Keratinocyte (primary cell): ENCODE results near the gene ENDOU. TPM values are rescaled to one million over a fixed set of nuclear protein-coding genes. Genes with fewer than 3 reads are reported as not detected.
A peak's percentile ranks its signal among the peaks of the same experiment; 100 is the strongest.

Experiments used
- DNase-seq: peaks from one replicate; pipeline ENCODE4 v3.0.0-alpha.2; 2011; ENCODE audit warnings: low read depth, missing footprints, low spot score
- FAIRE-seq: peaks from 2 replicates; lab custom pipeline; 2011; peaks lifted over from hg19 to GRCh38; lab: Jason Lieb, UNC
- H2AFZ ChIP-seq: 2 replicates; pipeline ENCODE4 v1.6.0; 2012; ENCODE audit warnings: low read length, control low read depth, inconsistent platforms; ENCODE audit not compliant: control insufficient read depth
- H3K27ac ChIP-seq: 2 replicates; pipeline ENCODE4 v1.5.1; 2011; ENCODE audit warnings: low read length; ENCODE audit not compliant: control insufficient read depth, insufficient read depth
- H3K27me3 ChIP-seq: 3 replicates; pipeline ENCODE4 v1.6.0; 2011; ENCODE audit warnings: low read length; ENCODE audit not compliant: control insufficient read depth, insufficient read depth; ENCODE audit errors: extremely low read depth
- H3K36me3 ChIP-seq, 2 experiments: 2 replicates in 1 of 2; 3 replicates in 1 of 2; pipeline ENCODE4 v1.5.1; 2011; ENCODE audit warnings: low read length in 2 of 2, mild to moderate bottlenecking in 1 of 2; ENCODE audit not compliant: control insufficient read depth in 2 of 2, insufficient read depth in 2 of 2; ENCODE audit errors: extremely low read depth in 1 of 2
- H3K4me1 ChIP-seq: 3 replicates; pipeline ENCODE4 v1.5.1; 2011; ENCODE audit warnings: low read length; ENCODE audit not compliant: control insufficient read depth, insufficient read depth; ENCODE audit errors: extremely low read depth
- H3K4me2 ChIP-seq: 3 replicates; pipeline ENCODE4 v1.6.0; 2011; ENCODE audit warnings: low read depth, low read length; ENCODE audit not compliant: control insufficient read depth, insufficient read depth; ENCODE audit errors: extremely low read depth
- H3K4me3 ChIP-seq, 3 experiments: fragments of 200-600 bp in 1 of 3; sonication (generic) in 1 of 3; 2 replicates in 2 of 3; 3 replicates in 1 of 3; pipeline ENCODE4 v1.5.1; 2011 to 2016; ENCODE audit warnings: low read length in 3 of 3, mild to moderate bottlenecking in 3 of 3, control low read depth in 2 of 3, inconsistent platforms in 1 of 3, low read depth in 1 of 3, mixed read lengths in 1 of 3, mixed run types in 1 of 3, moderate library complexity in 1 of 3; ENCODE audit not compliant: control insufficient read depth in 2 of 3, insufficient read depth in 2 of 3; ENCODE audit errors: extremely low read depth in 1 of 3
- H3K79me2 ChIP-seq: 2 replicates; pipeline ENCODE4 v1.6.0; 2012; ENCODE audit warnings: low read length; ENCODE audit not compliant: control insufficient read depth, insufficient read depth
- H3K9ac ChIP-seq: 3 replicates; pipeline ENCODE4 v1.6.0; 2011; ENCODE audit warnings: low read length; ENCODE audit not compliant: control insufficient read depth, insufficient read depth; ENCODE audit errors: extremely low read depth
- H3K9me1 ChIP-seq: 3 replicates; pipeline ENCODE4 v1.6.0; 2011; ENCODE audit warnings: low read length; ENCODE audit not compliant: control insufficient read depth, insufficient read depth; ENCODE audit errors: extremely low read depth
- H3K9me3 ChIP-seq: 2 replicates; pipeline ENCODE4 v1.5.1; 2012; ENCODE audit warnings: low read depth, low read length; ENCODE audit not compliant: control insufficient read depth
- H4K20me1 ChIP-seq: 3 replicates; pipeline ENCODE4 v1.6.0; 2011; ENCODE audit warnings: low read length; ENCODE audit not compliant: control insufficient read depth, insufficient read depth; ENCODE audit errors: extremely low read depth
- EZH2 ChIP-seq: IDR thresholded peaks from one replicate; pipeline ENCODE4 v1.6.1; 2012; ENCODE audit warnings: inconsistent platforms, mild to moderate bottlenecking, low read length, moderate library complexity
- dilution Hi-C: fragments of 300-500 bp; cut with MboI; formaldehyde crosslinking; loops from one replicate; pipeline ENCODE4 v1.7.0; 2020; ENCODE audit warnings: low sequenced_read_pairs; ENCODE audit not compliant: extremely low pct_ligation_motif_present
- polyA plus RNA-seq, 5 experiments: library from polyadenylated mRNA; depleted of rRNA in 3 of 5; stranded (reverse) in 3 of 5; stranded (forward) in 1 of 5; unstranded in 1 of 5; fragments of >200 nt; gene quantifications; 1 replicate in 1 of 5; 2 replicates in 3 of 5; 3 replicates in 1 of 5; pipeline versions ENCODE4 v1.2.1 to v1.2.3, GENCODE V29; 2011 to 2012; ENCODE audit warnings: missing spikeins in 2 of 5, low read depth in 1 of 5, low replicate concordance in 1 of 5
- TF ChIP-seq, protein P1 (sequence below), 3 experiments: IDR thresholded peaks in 1 of 3; conservative IDR thresholded peaks in 1 of 3; optimal IDR thresholded peaks in 1 of 3; 2 replicates in 2 of 3; 3 replicates in 1 of 3; pipeline versions ENCODE3 to v1.5.1; 2011; ENCODE audit warnings: low read length in 3 of 3, mild to moderate bottlenecking in 3 of 3, moderate library complexity in 2 of 3, control low read depth in 1 of 3, inconsistent platforms in 1 of 3; ENCODE audit not compliant: insufficient read depth in 2 of 3; ENCODE audit errors: extremely low read depth in 1 of 3

ENDOU gene
- polyA plus RNA-seq, 1 donor (not counting 4 experiments of a cell fraction or from before 2014, with no cell fraction given): 0.33 TPM

DNA sequence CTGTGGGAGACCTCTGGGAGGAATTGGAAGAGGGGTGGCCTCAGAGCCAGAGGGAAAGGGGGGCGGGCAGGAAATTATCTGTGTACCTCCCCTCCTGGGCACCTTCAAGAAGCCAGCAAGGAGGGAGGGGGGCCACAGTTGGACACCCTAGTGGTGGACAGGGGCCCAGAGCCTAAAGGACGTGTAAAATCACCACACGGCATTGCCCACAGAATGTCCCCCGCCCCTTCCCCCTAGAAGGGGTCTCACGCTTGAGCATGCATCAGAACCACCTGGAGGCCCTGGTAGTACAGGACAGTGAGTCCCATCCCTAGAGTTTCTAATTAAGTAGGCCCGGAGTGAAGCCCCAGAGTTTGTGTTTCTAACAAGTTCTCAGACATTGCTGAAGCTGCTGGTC is 8.2 kb downstream of the ENDOU start:
- DNase-seq (no peak), FAIRE-seq (no peak)
- H3K36me3 ChIP-seq: no peaks in the 10 kb centered on the region
- peaks cover 16% of the 10 kb centered on the region for H3K4me1 ChIP-seq
- H4K20me1 ChIP-seq: no peaks in the 10 kb centered on the region
- dilution Hi-C loops: no loop called here
- H3K27ac ChIP-seq: no peak overlapping the region
- TF ChIP-seq EZH2: no peak
- TF ChIP-seq, protein P1, sequence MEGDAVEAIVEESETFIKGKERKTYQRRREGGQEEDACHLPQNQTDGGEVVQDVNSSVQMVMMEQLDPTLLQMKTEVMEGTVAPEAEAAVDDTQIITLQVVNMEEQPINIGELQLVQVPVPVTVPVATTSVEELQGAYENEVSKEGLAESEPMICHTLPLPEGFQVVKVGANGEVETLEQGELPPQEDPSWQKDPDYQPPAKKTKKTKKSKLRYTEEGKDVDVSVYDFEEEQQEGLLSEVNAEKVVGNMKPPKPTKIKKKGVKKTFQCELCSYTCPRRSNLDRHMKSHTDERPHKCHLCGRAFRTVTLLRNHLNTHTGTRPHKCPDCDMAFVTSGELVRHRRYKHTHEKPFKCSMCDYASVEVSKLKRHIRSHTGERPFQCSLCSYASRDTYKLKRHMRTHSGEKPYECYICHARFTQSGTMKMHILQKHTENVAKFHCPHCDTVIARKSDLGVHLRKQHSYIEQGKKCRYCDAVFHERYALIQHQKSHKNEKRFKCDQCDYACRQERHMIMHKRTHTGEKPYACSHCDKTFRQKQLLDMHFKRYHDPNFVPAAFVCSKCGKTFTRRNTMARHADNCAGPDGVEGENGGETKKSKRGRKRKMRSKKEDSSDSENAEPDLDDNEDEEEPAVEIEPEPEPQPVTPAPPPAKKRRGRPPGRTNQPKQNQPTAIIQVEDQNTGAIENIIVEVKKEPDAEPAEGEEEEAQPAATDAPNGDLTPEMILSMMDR (optimal IDR thresholded peaks at IDR 0.05 in 1 of 3, IDR thresholded peaks at IDR 0.05 in 1 of 3, conservative IDR thresholded peaks at IDR 0.05 in 1 of 3; ENCODE audit: extremely low read depth in 1 of 3, insufficient read depth in 2 of 3, low read length in 3 of 3): no peak
- no peaks in the 10 kb centered on the region for H3K79me2 ChIP-seq
- no peaks in the 10 kb centered on the region for H3K27me3 ChIP-seq
- no peaks in the 10 kb centered on the region for H3K9me1 ChIP-seq
- H3K4me3 ChIP-seq: no peak overlapping the region
- H2AFZ ChIP-seq: no peak overlapping the region
- no peaks in the 10 kb centered on the region for H3K9me3 ChIP-seq
- H3K9ac ChIP-seq: no peak overlapping the region
- no peak overlapping the region for H3K4me2 ChIP-seq

DNA sequence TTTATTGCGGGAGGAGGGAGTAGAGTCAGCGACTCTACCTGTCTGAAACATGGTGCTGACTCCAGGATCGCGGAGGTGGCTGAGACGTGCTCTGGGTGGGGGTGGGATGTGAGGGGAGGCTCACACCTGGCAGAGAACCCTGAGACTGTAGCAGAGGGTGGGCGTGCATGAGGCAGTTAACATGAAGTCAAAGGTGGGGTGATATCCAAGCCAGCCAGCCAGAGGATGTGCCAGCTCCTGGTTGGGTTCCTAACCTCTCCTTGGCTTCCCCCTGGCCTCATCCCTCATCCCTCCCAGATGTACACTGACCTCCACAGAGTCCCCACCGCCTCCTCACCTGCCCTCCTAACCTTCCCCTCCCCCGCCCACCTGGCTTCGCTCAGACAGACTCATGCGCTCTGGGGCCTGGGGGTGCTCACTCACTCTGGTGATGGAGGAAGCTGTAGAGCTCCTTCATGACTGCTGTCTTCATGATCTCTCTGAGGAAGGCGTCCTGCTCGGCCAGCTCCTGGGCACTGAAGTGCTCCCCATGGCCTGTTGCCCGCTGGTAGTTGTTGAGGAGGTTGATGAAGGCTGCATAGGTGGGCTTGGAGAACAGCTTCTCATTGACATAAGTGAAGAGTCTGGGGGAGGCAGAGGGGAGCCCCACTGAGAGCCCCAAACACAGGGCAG is 9.3 kb downstream of the ENDOU start:
- Histone ChIP-seq H3K79me2 (no peaks in the 10 kb centered on the region), H3K9me3 (no peaks in the 10 kb centered on the region), H3K9me1 (no peaks in the 10 kb centered on the region), H3K4me1 (peaks cover 16% of the 10 kb centered on the region), H3K4me3 (peak overlapping the region in 2 of 3 experiments; percentile 49 to 55), H3K9ac (no peak overlapping the region), H4K20me1 (no peaks in the 10 kb centered on the region), H3K36me3 (no peaks in the 10 kb centered on the region), H2AFZ (peak overlapping the region; percentile 13), H3K4me2 (peak overlapping the region; percentile 93), H3K27me3 (no peaks in the 10 kb centered on the region), H3K27ac (no peak overlapping the region)
- TF ChIP-seq EZH2: no peak
- TF ChIP-seq, protein P1 (optimal IDR thresholded peaks at IDR 0.05 in 1 of 3, IDR thresholded peaks at IDR 0.05 in 1 of 3, conservative IDR thresholded peaks at IDR 0.05 in 1 of 3; ENCODE audit: extremely low read depth in 1 of 3, insufficient read depth in 2 of 3, low read length in 3 of 3): no peak
- no peak for DNase-seq
- no peak for FAIRE-seq
- dilution Hi-C loops: no loop called here
